SK-N-SH (cell line): ENCODE measurements around the gene GPR148.
"Not testable (repeated sequence)": the region's sequence is repeated elsewhere in the genome, so short reads cannot be mapped to it uniquely, and the experiment has no call there.

Source experiments
- EP300 ChIP-seq, 2 experiments: IDR thresholded peaks; 2 replicates each; pipeline versions ENCODE4 v1.4.0 to v1.6.1; 2012; ENCODE audit warnings: borderline replicate concordance in 1 of 2, low read depth in 1 of 2, low read length in 1 of 2
- FOXM1 ChIP-seq: IDR thresholded peaks from 2 replicates; pipeline ENCODE4 v1.4.0; 2012; ENCODE audit warnings: low read depth, mild to moderate bottlenecking
- NFIC ChIP-seq: IDR thresholded peaks from 2 replicates; pipeline ENCODE4 v1.4.0; 2012; ENCODE audit warnings: borderline replicate concordance
- TF ChIP-seq, protein P1 (sequence below): IDR thresholded peaks from 2 replicates; pipeline ENCODE4; 2012
- TF ChIP-seq, protein P2 (sequence below): fragments of 200-600 bp; sonication (generic); IDR thresholded peaks from 2 replicates; pipeline ENCODE4 v1.6.1; 2017; ENCODE audit warnings: antibody characterized with exemption, mild to moderate bottlenecking, moderate library complexity
- TF ChIP-seq, protein P3 (sequence below): IDR thresholded peaks from 2 replicates; pipeline ENCODE4 v1.4.0; 2012; ENCODE audit warnings: low read depth, borderline replicate concordance
- TF ChIP-seq, protein P4 (sequence below): IDR thresholded peaks from 2 replicates; pipeline ENCODE4 v1.6.1; 2012; ENCODE audit warnings: mild to moderate bottlenecking, low read depth, low read length, moderate library complexity
- TF ChIP-seq, protein P5 (sequence below): IDR thresholded peaks from 2 replicates; pipeline ENCODE4 v1.4.0; 2012; ENCODE audit warnings: low read depth, borderline replicate concordance

DNA sequence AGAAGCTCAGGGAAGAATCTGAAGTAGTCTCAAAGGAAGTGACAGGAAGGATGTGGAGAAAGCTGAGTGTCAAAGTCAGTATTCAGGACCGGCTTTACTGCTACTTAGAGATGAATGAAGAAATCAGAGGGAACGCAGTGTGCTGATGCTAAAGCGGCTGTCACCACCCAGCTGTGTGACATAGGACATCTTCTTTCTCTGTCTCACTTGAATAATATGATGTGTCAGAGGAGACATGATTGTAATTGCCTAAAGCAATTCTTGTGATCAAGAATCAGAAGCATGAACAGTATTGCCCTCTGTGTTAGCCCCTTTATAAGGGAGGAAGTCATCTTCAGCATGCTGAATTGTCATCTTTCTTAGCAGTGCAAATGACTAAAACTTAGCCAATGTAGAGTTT is 25.6 kb upstream of the GPR148 start:
- TF ChIP-seq EP300 (IDR thresholded peaks at IDR 0.05; ENCODE audit: borderline replicate concordance in 1 of 2, low read depth in 1 of 2, low read length in 1 of 2); NFIC; FOXM1: not testable (repeated sequence)
- TF ChIP-seq, protein P1, sequence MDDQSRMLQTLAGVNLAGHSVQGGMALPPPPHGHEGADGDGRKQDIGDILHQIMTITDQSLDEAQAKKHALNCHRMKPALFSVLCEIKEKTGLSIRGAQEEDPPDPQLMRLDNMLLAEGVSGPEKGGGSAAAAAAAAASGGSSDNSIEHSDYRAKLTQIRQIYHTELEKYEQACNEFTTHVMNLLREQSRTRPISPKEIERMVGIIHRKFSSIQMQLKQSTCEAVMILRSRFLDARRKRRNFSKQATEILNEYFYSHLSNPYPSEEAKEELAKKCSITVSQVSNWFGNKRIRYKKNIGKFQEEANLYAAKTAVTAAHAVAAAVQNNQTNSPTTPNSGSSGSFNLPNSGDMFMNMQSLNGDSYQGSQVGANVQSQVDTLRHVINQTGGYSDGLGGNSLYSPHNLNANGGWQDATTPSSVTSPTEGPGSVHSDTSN, result not testable (repeated sequence)
- TF ChIP-seq, protein P2, sequence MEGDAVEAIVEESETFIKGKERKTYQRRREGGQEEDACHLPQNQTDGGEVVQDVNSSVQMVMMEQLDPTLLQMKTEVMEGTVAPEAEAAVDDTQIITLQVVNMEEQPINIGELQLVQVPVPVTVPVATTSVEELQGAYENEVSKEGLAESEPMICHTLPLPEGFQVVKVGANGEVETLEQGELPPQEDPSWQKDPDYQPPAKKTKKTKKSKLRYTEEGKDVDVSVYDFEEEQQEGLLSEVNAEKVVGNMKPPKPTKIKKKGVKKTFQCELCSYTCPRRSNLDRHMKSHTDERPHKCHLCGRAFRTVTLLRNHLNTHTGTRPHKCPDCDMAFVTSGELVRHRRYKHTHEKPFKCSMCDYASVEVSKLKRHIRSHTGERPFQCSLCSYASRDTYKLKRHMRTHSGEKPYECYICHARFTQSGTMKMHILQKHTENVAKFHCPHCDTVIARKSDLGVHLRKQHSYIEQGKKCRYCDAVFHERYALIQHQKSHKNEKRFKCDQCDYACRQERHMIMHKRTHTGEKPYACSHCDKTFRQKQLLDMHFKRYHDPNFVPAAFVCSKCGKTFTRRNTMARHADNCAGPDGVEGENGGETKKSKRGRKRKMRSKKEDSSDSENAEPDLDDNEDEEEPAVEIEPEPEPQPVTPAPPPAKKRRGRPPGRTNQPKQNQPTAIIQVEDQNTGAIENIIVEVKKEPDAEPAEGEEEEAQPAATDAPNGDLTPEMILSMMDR, result not testable (repeated sequence)
- TF ChIP-seq, protein P3, sequence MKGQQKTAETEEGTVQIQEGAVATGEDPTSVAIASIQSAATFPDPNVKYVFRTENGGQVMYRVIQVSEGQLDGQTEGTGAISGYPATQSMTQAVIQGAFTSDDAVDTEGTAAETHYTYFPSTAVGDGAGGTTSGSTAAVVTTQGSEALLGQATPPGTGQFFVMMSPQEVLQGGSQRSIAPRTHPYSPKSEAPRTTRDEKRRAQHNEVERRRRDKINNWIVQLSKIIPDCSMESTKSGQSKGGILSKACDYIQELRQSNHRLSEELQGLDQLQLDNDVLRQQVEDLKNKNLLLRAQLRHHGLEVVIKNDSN, result not testable (repeated sequence)
- TF ChIP-seq, protein P4, sequence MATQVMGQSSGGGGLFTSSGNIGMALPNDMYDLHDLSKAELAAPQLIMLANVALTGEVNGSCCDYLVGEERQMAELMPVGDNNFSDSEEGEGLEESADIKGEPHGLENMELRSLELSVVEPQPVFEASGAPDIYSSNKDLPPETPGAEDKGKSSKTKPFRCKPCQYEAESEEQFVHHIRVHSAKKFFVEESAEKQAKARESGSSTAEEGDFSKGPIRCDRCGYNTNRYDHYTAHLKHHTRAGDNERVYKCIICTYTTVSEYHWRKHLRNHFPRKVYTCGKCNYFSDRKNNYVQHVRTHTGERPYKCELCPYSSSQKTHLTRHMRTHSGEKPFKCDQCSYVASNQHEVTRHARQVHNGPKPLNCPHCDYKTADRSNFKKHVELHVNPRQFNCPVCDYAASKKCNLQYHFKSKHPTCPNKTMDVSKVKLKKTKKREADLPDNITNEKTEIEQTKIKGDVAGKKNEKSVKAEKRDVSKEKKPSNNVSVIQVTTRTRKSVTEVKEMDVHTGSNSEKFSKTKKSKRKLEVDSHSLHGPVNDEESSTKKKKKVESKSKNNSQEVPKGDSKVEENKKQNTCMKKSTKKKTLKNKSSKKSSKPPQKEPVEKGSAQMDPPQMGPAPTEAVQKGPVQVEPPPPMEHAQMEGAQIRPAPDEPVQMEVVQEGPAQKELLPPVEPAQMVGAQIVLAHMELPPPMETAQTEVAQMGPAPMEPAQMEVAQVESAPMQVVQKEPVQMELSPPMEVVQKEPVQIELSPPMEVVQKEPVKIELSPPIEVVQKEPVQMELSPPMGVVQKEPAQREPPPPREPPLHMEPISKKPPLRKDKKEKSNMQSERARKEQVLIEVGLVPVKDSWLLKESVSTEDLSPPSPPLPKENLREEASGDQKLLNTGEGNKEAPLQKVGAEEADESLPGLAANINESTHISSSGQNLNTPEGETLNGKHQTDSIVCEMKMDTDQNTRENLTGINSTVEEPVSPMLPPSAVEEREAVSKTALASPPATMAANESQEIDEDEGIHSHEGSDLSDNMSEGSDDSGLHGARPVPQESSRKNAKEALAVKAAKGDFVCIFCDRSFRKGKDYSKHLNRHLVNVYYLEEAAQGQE, result not testable (repeated sequence)
- TF ChIP-seq, protein P5, sequence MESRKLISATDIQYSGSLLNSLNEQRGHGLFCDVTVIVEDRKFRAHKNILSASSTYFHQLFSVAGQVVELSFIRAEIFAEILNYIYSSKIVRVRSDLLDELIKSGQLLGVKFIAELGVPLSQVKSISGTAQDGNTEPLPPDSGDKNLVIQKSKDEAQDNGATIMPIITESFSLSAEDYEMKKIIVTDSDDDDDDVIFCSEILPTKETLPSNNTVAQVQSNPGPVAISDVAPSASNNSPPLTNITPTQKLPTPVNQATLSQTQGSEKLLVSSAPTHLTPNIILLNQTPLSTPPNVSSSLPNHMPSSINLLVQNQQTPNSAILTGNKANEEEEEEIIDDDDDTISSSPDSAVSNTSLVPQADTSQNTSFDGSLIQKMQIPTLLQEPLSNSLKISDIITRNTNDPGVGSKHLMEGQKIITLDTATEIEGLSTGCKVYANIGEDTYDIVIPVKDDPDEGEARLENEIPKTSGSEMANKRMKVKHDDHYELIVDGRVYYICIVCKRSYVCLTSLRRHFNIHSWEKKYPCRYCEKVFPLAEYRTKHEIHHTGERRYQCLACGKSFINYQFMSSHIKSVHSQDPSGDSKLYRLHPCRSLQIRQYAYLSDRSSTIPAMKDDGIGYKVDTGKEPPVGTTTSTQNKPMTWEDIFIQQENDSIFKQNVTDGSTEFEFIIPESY, result not testable (repeated sequence)
